Measurements from ENCODE around the gene GPS1.

DNA sequence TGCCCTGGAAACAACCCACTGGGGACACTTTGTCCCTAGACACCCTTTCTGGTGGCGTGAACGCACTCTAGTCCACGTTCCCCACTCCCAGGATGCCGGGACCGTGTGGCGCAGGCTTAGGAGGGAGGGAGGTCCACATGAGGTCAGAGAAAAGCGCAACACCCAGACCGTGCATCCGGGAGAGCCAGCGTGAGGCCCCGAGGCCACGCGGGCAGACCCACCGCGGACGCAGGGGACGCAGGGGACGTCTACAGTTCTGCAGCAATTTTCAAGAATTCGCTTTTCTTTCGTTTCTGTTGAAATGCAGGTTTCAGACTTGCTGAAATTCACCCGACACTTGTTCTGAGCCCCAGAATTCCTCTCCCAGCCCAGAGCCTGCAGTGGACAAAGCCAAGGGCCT lies 4.8 kb upstream of the GPS1 start:
- TF ChIP-seq REST (IDR thresholded peaks at IDR 0.05; ENCODE audit: low read depth) (no peak), TAF1 (IDR thresholded peaks at IDR 0.05; ENCODE audit: low read depth) (no peak), CREB1 (IDR thresholded peaks at IDR 0.05; ENCODE audit: low read depth) (no peak), FOXM1 (IDR thresholded peaks at IDR 0.05; ENCODE audit: borderline replicate concordance, low read depth) (no peak), EP300 (IDR thresholded peaks at IDR 0.05; ENCODE audit: borderline replicate concordance) (no peak), RAD21 (IDR thresholded peaks at IDR 0.05; ENCODE audit: low read depth) (no peak), TEAD4 (IDR thresholded peaks at IDR 0.05) (no peak), YY1 (IDR thresholded peaks at IDR 0.05; ENCODE audit: low read depth) (no peak), NFIC (IDR thresholded peaks at IDR 0.05) (no peak)
- TF ChIP-seq, protein P1, sequence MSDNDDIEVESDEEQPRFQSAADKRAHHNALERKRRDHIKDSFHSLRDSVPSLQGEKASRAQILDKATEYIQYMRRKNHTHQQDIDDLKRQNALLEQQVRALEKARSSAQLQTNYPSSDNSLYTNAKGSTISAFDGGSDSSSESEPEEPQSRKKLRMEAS (IDR thresholded peaks at IDR 0.05), result no peak
- TF ChIP-seq, protein P2, sequence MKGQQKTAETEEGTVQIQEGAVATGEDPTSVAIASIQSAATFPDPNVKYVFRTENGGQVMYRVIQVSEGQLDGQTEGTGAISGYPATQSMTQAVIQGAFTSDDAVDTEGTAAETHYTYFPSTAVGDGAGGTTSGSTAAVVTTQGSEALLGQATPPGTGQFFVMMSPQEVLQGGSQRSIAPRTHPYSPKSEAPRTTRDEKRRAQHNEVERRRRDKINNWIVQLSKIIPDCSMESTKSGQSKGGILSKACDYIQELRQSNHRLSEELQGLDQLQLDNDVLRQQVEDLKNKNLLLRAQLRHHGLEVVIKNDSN (IDR thresholded peaks at IDR 0.05), result no peak

All from Ishikawa (cell line).